Measurements from ENCODE around the gene POC5. TPM values are rescaled to one million over a fixed set of nuclear protein-coding genes. Genes with fewer than 3 reads are reported as not detected.
A peak's percentile ranks its signal among the peaks of the same experiment; 100 is the strongest.

POC5 gene
- total and polyA plus RNA-seq, 2 donors from 2014 or later: 6.1 to 12.1 TPM

DNA sequence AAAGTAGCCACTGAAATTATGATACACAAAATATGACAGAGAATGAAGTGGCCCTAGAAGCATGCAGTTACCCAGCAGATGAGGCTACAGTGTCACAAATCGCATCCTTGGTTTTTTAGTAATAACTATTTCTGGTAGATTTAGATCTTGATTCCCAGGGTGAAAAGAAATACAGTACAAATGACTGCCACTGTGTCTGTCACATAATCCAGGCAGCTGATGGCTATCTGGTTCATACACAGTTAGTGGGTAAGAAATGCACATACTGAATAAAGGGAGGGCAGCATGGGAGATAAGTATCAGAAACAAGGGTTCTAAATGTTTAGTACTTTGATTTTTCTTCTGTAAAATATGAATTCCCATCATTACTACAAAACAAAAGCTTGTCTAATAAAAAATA is 41.5 kb downstream of the POC5 start:
- Histone ChIP-seq H3K36me3 (ENCODE audit: control insufficient read depth in 2 of 3, insufficient read depth in 3 of 3, low read length in 3 of 3) (no peaks in the 10 kb centered on the region), H3K4me1 (ENCODE audit: control insufficient read depth in 2 of 3, insufficient read depth in 2 of 3, low read depth in 1 of 3, low read length in 3 of 3) (peaks cover 0 to 10% (median 0%) of the 10 kb centered on the region in 3 donors), H3K9me3 (ENCODE audit: control insufficient read depth in 2 of 3, insufficient read depth in 1 of 3, low read length in 3 of 3) (no peaks in the 10 kb centered on the region), H3K27ac (ENCODE audit: low read depth in 2 of 2, low read length in 2 of 2) (no peak overlapping the region), H3K27me3 (ENCODE audit: control insufficient read depth, insufficient read depth, low read length) (no peaks in the 10 kb centered on the region), H3K9ac (ENCODE audit: low read length in 3 of 3) (no peak overlapping the region), H3K4me3 (ENCODE audit: low read length in 3 of 3) (no peak overlapping the region)
- intact Hi-C loops (cut with DNase I): no loop called here
- TF ChIP-seq, protein P1, sequence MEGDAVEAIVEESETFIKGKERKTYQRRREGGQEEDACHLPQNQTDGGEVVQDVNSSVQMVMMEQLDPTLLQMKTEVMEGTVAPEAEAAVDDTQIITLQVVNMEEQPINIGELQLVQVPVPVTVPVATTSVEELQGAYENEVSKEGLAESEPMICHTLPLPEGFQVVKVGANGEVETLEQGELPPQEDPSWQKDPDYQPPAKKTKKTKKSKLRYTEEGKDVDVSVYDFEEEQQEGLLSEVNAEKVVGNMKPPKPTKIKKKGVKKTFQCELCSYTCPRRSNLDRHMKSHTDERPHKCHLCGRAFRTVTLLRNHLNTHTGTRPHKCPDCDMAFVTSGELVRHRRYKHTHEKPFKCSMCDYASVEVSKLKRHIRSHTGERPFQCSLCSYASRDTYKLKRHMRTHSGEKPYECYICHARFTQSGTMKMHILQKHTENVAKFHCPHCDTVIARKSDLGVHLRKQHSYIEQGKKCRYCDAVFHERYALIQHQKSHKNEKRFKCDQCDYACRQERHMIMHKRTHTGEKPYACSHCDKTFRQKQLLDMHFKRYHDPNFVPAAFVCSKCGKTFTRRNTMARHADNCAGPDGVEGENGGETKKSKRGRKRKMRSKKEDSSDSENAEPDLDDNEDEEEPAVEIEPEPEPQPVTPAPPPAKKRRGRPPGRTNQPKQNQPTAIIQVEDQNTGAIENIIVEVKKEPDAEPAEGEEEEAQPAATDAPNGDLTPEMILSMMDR (IDR thresholded peaks at IDR 0.05; ENCODE audit: borderline replicate concordance, extremely low read depth, insufficient read depth): no peak
- FAIRE-seq (no peak), DNase-seq (no peak)

DNA sequence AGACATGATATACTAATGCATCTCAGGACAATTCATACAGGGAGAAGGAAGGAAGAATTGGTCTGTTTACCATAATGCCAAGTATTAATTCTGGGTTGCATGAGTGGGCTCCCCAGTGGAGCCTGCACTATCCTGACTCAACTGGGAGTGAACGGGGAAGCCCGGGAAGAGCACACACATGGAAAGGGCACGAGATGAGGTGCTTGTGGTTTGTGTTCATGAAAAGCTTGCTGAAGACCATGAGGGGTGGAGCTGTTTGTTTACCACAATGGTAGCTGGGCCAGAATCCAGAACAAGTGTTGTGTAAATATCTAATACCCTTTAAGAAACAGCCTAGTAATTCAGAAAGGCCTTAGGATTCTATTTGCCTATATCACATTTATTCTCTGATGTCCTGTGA is 44.6 kb downstream of the POC5 start:
- Histone ChIP-seq H3K27me3 (ENCODE audit: control insufficient read depth, insufficient read depth, low read length) (no peaks in the 10 kb centered on the region), H3K4me1 (ENCODE audit: control insufficient read depth in 2 of 3, insufficient read depth in 2 of 3, low read depth in 1 of 3, low read length in 3 of 3) (peaks cover 7 to 10% (median 8%) of the 10 kb centered on the region in 3 donors), H3K9ac (ENCODE audit: low read length in 3 of 3) (no peak overlapping the region), H3K4me3 (ENCODE audit: low read length in 3 of 3) (no peak overlapping the region), H3K27ac (ENCODE audit: low read depth in 2 of 2, low read length in 2 of 2) (peak overlapping the region in 1 of 2 donors; percentile 23), H3K9me3 (ENCODE audit: control insufficient read depth in 2 of 3, insufficient read depth in 1 of 3, low read length in 3 of 3) (no peaks in the 10 kb centered on the region), H3K36me3 (ENCODE audit: control insufficient read depth in 2 of 3, insufficient read depth in 3 of 3, low read length in 3 of 3) (no peaks in the 10 kb centered on the region)
- TF ChIP-seq, protein P1 (IDR thresholded peaks at IDR 0.05; ENCODE audit: borderline replicate concordance, extremely low read depth, insufficient read depth): no peak
- FAIRE-seq: no peak
- intact Hi-C loops (cut with DNase I): no loop called here
- no peak for DNase-seq

DNA sequence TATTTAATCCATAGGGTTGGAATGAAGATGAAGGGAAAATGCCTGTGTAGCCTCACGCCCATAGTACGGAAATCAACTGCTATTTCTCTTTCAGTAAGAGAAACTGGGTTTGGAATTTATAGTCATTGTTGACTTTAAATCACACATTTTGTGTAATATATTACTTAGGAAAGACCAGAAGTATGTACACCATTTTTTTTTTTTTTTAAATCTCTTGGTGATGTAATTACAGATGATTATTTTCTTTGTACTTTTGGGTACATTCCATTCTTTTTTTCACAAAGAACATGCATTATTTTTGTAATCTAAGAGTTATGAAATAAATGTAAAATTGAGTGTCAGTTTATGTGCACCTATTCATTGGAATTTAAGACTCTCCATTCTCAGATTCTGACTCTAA is 45.7 kb downstream of the POC5 start:
- no peaks in the 10 kb centered on the region for H3K9me3 ChIP-seq (ENCODE audit: control insufficient read depth in 2 of 3, insufficient read depth in 1 of 3, low read length in 3 of 3)
- no peak for FAIRE-seq
- no peaks in the 10 kb centered on the region for H3K27me3 ChIP-seq (ENCODE audit: control insufficient read depth, insufficient read depth, low read length)
- peaks cover 7 to 10% (median 7%) of the 10 kb centered on the region in 3 donors for H3K4me1 ChIP-seq (ENCODE audit: control insufficient read depth in 2 of 3, insufficient read depth in 2 of 3, low read depth in 1 of 3, low read length in 3 of 3)
- H3K36me3 ChIP-seq (ENCODE audit: control insufficient read depth in 2 of 3, insufficient read depth in 3 of 3, low read length in 3 of 3): no peaks in the 10 kb centered on the region
- intact Hi-C loops (cut with DNase I): no loop called here
- TF ChIP-seq, protein P1 (IDR thresholded peaks at IDR 0.05; ENCODE audit: borderline replicate concordance, extremely low read depth, insufficient read depth): no peak
- no peak overlapping the region for H3K4me3 ChIP-seq (ENCODE audit: low read length in 3 of 3)
- no peak overlapping the region for H3K9ac ChIP-seq (ENCODE audit: low read length in 3 of 3)
- no peak for DNase-seq
- peak overlapping the region in 1 of 2 donors; percentile 40 for H3K27ac ChIP-seq (ENCODE audit: low read depth in 2 of 2, low read length in 2 of 2)

DNA sequence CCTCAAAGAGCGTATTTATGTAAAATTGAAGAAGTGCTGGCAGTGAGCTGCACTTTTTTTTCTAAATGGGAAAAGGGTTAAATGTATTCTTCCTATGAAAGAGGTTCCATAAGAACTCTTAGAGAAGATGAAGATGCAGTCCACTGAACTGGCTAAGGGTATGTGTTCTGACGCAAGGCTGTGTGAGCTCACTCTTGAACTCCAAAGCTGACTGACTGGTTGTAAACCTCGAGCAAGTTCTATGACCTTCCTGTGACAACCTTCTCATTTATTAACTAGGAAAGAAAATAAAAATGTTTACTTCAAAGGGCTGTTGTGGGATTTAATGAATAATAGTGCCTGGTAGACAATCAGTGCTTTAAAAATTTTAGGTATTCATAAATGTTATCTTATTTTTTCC is 46.7 kb downstream of the POC5 start:
- peaks cover 7 to 10% (median 7%) of the 10 kb centered on the region in 3 donors for H3K4me1 ChIP-seq (ENCODE audit: control insufficient read depth in 2 of 3, insufficient read depth in 2 of 3, low read depth in 1 of 3, low read length in 3 of 3)
- no peak overlapping the region for H3K9ac ChIP-seq (ENCODE audit: low read length in 3 of 3)
- TF ChIP-seq, protein P1 (IDR thresholded peaks at IDR 0.05; ENCODE audit: borderline replicate concordance, extremely low read depth, insufficient read depth): no peak
- peak overlapping the region; percentile 2 to 40 for H3K27ac ChIP-seq (ENCODE audit: low read depth in 2 of 2, low read length in 2 of 2)
- H3K27me3 ChIP-seq (ENCODE audit: control insufficient read depth, insufficient read depth, low read length): no peaks in the 10 kb centered on the region
- DNase-seq (peak in 3 of 5 donors; percentile 52 to 90 (median 79)), FAIRE-seq (peak; percentile 95)
- no peaks in the 10 kb centered on the region for H3K36me3 ChIP-seq (ENCODE audit: control insufficient read depth in 2 of 3, insufficient read depth in 3 of 3, low read length in 3 of 3)
- no peaks in the 10 kb centered on the region for H3K9me3 ChIP-seq (ENCODE audit: control insufficient read depth in 2 of 3, insufficient read depth in 1 of 3, low read length in 3 of 3)
- intact Hi-C loops (cut with DNase I): no loop called here
- H3K4me3 ChIP-seq (ENCODE audit: low read length in 3 of 3): no peak overlapping the region
